Epidermal melanocyte (primary cell): ENCODE measurements around the gene ZNF324.

Experiments used
- DNase-seq: peaks from one replicate; pipeline ENCODE4 v3.0.0; 2011; ENCODE audit warnings: low spot score; ENCODE audit not compliant: insufficient read length

Gene ZNF324

GRCh38 chr19:58522709-58523108 lies 55.8 kb downstream of the ZNF324 start:
- DNase-seq = no peak
